Body of pancreas (tissue), 4 donors: ENCODE results near the gene CCDC154. TPM values are rescaled to one million over a fixed set of nuclear protein-coding genes. Genes with fewer than 3 reads are reported as not detected.

Experiments
- ATAC-seq: fragments of 150-250 bp; one replicate; pipeline ENCODE4 v1.9.1; 2016
- DNase-seq, 4 donors: peaks; one replicate each; pipeline ENCODE4 v3.0.0-alpha.2; 2019
- H3K27ac ChIP-seq, 4 donors: fragments of 200-600 bp; sonication (generic); 1 replicate in 3 of 4; 2 replicates in 1 of 4; pipeline versions ENCODE4 v1.5.1 to v1.6.1; 2016 to 2019; ENCODE audit warnings: mild to moderate bottlenecking in 1 of 4, mixed read lengths in 1 of 4, moderate library complexity in 1 of 4
- H3K27me3 ChIP-seq, 2 donors: fragments of 200-600 bp; sonication (generic); one replicate each; pipeline ENCODE4 v1.6.0; 2016; ENCODE audit warnings: mild to moderate bottlenecking in 1 of 2
- H3K36me3 ChIP-seq, 2 donors: fragments of 200-600 bp; sonication (generic); replicated peaks in 1 of 2; 2 replicates each; pipeline ENCODE4 v1.5.1; 2016; ENCODE audit warnings: low read depth in 2 of 2; ENCODE audit not compliant: insufficient read depth in 1 of 2
- H3K4me1 ChIP-seq: fragments of 200-600 bp; sonication (generic); one replicate; pipeline ENCODE4 v1.6.0; 2016
- H3K4me3 ChIP-seq, 2 donors: fragments of 200-600 bp; sonication (generic); 1 replicate in 1 of 2; 2 replicates in 1 of 2; pipeline ENCODE4 v1.5.1; 2016 to 2019
- H3K9me3 ChIP-seq, 3 donors: fragments of 200-600 bp; sonication (generic); 1 replicate in 2 of 3; 2 replicates in 1 of 3; pipeline ENCODE4 v1.5.1; 2016
- CTCF ChIP-seq, 7 experiments: fragments of 450-650 bp in 4 of 7; fragments of 200-600 bp in 3 of 7; sonication (generic) in 3 of 7; IDR thresholded peaks; one replicate each; pipeline ENCODE4 v1.5.1; 2016 to 2019; ENCODE audit warnings: antibody characterized with exemption in 7 of 7
- POLR2A ChIP-seq, 3 donors: fragments of 450-650 bp; IDR thresholded peaks; one replicate each; pipeline ENCODE4 v1.6.1; 2016; ENCODE audit warnings: antibody characterized with exemption in 3 of 3, mild to moderate bottlenecking in 2 of 3
- WGBS, 2 donors: methylation state at CpG; one replicate each; pipeline ENCODE4 v1.1.5; 2017; 5-methylcytosine and 5-hydroxymethylcytosine counted together
- intact Hi-C: fragments of 100-400 bp; cut with DNase I; formaldehyde crosslinking; loops from one replicate; pipeline ENCODE4 v1.15.1; 2023
- total RNA-seq, 2 donors: library from RNA; depleted of rRNA; stranded (reverse); fragments of >200 nt; gene quantifications; one replicate each; pipeline ENCODE4 v1.1.0, GENCODE V29; 2016

CCDC154 gene
- total RNA-seq, 2 donors from 2014 or later, result 2.1 to 2.3 TPM

GRCh38 chr16:1401758-1402154 lies 42.6 kb downstream of the CCDC154 start:
- Histone ChIP-seq H3K9me3 (no peaks in the 10 kb centered on the region), H3K36me3 (peaks cover 0 to 18% of the 10 kb centered on the region in 2 donors), H3K27me3 (no peaks in the 10 kb centered on the region), H3K27ac (no peak overlapping the region), H3K4me3 (no peak overlapping the region), H3K4me1 (no peaks in the 10 kb centered on the region)
- no peak for TF ChIP-seq POLR2A (IDR thresholded peaks at IDR 0.05)
- TF ChIP-seq CTCF (IDR thresholded peaks at IDR 0.05), result no peak
- no peak for ATAC-seq
- intact Hi-C loops, result no loop called here
- no peak for DNase-seq
- WGBS, 2 donors, result 91 to 97% methylated on average over 7 to 13 of the region's 13 CpGs

GRCh38 chr16:1401061-1401757 lies 43.1 kb downstream of the CCDC154 start:
- no peaks in the 10 kb centered on the region for H3K4me1 ChIP-seq
- DNase-seq (no peak), ATAC-seq (no peak)
- no peak overlapping the region for H3K4me3 ChIP-seq
- peaks cover 0 to 18% of the 10 kb centered on the region in 2 donors for H3K36me3 ChIP-seq
- TF ChIP-seq POLR2A (IDR thresholded peaks at IDR 0.05), result no peak
- TF ChIP-seq CTCF (IDR thresholded peaks at IDR 0.05), result no peak
- intact Hi-C loops, result no loop called here
- 89 to 95% methylated on average over 4 to 26 of the region's 29 CpGs for WGBS, 2 donors
- no peaks in the 10 kb centered on the region for H3K9me3 ChIP-seq
- H3K27ac ChIP-seq, result no peak overlapping the region
- H3K27me3 ChIP-seq, result no peaks in the 10 kb centered on the region

GRCh38 chr16:1398826-1399581 lies 45.4 kb downstream of the CCDC154 start:
- Histone ChIP-seq H3K4me3 (no peak overlapping the region), H3K27me3 (no peaks in the 10 kb centered on the region), H3K27ac (no peak overlapping the region), H3K9me3 (no peaks in the 10 kb centered on the region), H3K4me1 (no peaks in the 10 kb centered on the region), H3K36me3 (peaks cover 0 to 18% of the 10 kb centered on the region in 2 donors)
- TF ChIP-seq POLR2A (IDR thresholded peaks at IDR 0.05) (no peak), CTCF (IDR thresholded peaks at IDR 0.05) (no peak)
- WGBS, 2 donors, result 93 to 95% methylated on average over 15 to 29 of the region's 38 CpGs
- DNase-seq (no peak), ATAC-seq (no peak)
- intact Hi-C loops, result no loop called here

- DNase-seq, result no peak
- Histone ChIP-seq H3K27ac (no peak overlapping the region), H3K4me3 (no peak overlapping the region), H3K36me3 (peaks cover 0 to 18% of the 10 kb centered on the region in 2 donors), H3K27me3 (no peaks in the 10 kb centered on the region), H3K9me3 (no peaks in the 10 kb centered on the region), H3K4me1 (no peaks in the 10 kb centered on the region)
- 91 to 94% methylated on average over 8 to 9 of the region's 9 CpGs for WGBS, 2 donors
- intact Hi-C loops, result no loop called here
- TF ChIP-seq POLR2A (IDR thresholded peaks at IDR 0.05) (no peak), CTCF (IDR thresholded peaks at IDR 0.05) (no peak)
- no peak for ATAC-seq
These were observed 46.0 kb downstream of the CCDC154 start for GRCh38 chr16:1398351-1398750.
